HCT116 (cell line): ENCODE results near the gene CTRL. TPM values are rescaled to one million over a fixed set of nuclear protein-coding genes. Genes with fewer than 3 reads are reported as not detected.

Experiments used
- ATAC-seq: fragments of 200-7000 bp; cut with Tn5 transposase; 2 replicates; pipeline ENCODE4 v1.9.1; 2020; ENCODE audit warnings: mild to moderate bottlenecking, moderate library complexity
- BruUV-seq: library from RNA; stranded (reverse); fragments of 400-500 nt; replicated peaks from 2 replicates; lab custom pipeline; 2021; lab: Mats Ljungman, UMichigan
- CTCF ChIA-PET: fragments of 300-600 bp; sonication (Branson Sonifier 250); formaldehyde crosslinking; loops from one replicate; lab custom pipeline; 2021; ENCODE audit warnings: antibody characterized with exemption; lab: Charles Lee
- POLR2A ChIA-PET: fragments of 300-600, 350-600 bp; sonication (Branson Sonifier 250); formaldehyde crosslinking; loops from one replicate; lab custom pipeline; 2021; ENCODE audit warnings: antibody characterized with exemption; lab: Charles Lee
- RAD21 ChIA-PET, 2 experiments: fragments of 300-600 bp; sonication (Branson Sonifier 250); formaldehyde crosslinking; loops; one replicate each; lab custom pipeline; 2023; ENCODE audit warnings: low total read pairs in 2 of 2; ENCODE audit not compliant: uncharacterized antibody in 2 of 2, unreplicated experiment in 2 of 2, low non-redundant PET in 1 of 2; lab: Charles Lee
- DNase-seq: peaks from one replicate; pipeline ENCODE4 v3.0.0-alpha.2; 2010; ENCODE audit warnings: low read depth, low spot score
- H2AFZ ChIP-seq: fragments of 200-600 bp; shearing (Covaris generic), sonication (generic); 2 replicates; pipeline ENCODE4 v1.6.1; 2017; ENCODE audit warnings: low read depth, mixed run types, mixed read lengths, antibody characterized with exemption, low read length; ENCODE audit not compliant: poor library complexity, severe bottlenecking
- H3K27ac ChIP-seq: 2 replicates; pipeline ENCODE4 v1.5.1; 2012; ENCODE audit warnings: low read depth, low read length
- H3K27me3 ChIP-seq: fragments of 200-600 bp; sonication (generic); 2 replicates; pipeline ENCODE4 v1.6.1; 2016; ENCODE audit warnings: mixed run types, low read length, mixed read lengths; ENCODE audit not compliant: insufficient read depth
- H3K36me3 ChIP-seq, 2 experiments: fragments of 200-500 bp in 1 of 2; fragments of 200-600 bp in 1 of 2; sonication (Bioruptor generic) in 1 of 2; sonication (generic) in 1 of 2; 2 replicates each; pipeline versions ENCODE4 v1.5.1 to v1.6.1; 2014 to 2016; ENCODE audit warnings: low read length in 2 of 2, inconsistent platforms in 1 of 2, mixed read lengths in 1 of 2, mixed run types in 1 of 2; ENCODE audit not compliant: insufficient read depth in 2 of 2, control insufficient read depth in 1 of 2
- H3K4me1 ChIP-seq, 2 experiments: fragments of 200-600 bp in 1 of 2; sonication (generic) in 1 of 2; 2 replicates each; pipeline versions ENCODE4 v1.5.1 to v1.6.1; 2012 to 2017; ENCODE audit warnings: low read length in 2 of 2, inconsistent platforms in 1 of 2, mild to moderate bottlenecking in 1 of 2, mixed read lengths in 1 of 2, mixed run types in 1 of 2, moderate library complexity in 1 of 2; ENCODE audit not compliant: insufficient read depth in 2 of 2, control insufficient read depth in 1 of 2
- H3K4me2 ChIP-seq: fragments of 200-600 bp; sonication (generic); 2 replicates; pipeline ENCODE4 v1.6.1; 2017; ENCODE audit warnings: mixed run types, low read length, mixed read lengths
- H3K4me3 ChIP-seq, 2 experiments: fragments of 200-600 bp in 1 of 2; sonication (generic) in 1 of 2; replicated peaks in 1 of 2; 2 replicates each; pipeline ENCODE4 v1.5.1; 2011 to 2016; ENCODE audit warnings: low read length in 2 of 2, control low read depth in 1 of 2, low read depth in 1 of 2, mild to moderate bottlenecking in 1 of 2, mixed read lengths in 1 of 2, mixed run types in 1 of 2
- H3K79me2 ChIP-seq: fragments of 200-600 bp; sonication (generic); 2 replicates; pipeline ENCODE4 v1.6.1; 2017; ENCODE audit warnings: mild to moderate bottlenecking, mixed run types, low read length, moderate library complexity, mixed read lengths; ENCODE audit not compliant: insufficient read depth
- H3K9ac ChIP-seq: fragments of 200-600 bp; sonication (generic); 2 replicates; pipeline ENCODE4 v1.6.1; 2016; ENCODE audit warnings: low read length, mixed read lengths
- H3K9me2 ChIP-seq: fragments of 200-600 bp; sonication (generic), shearing (Covaris generic); 2 replicates; pipeline ENCODE4 v1.6.1; 2017; ENCODE audit warnings: mixed run types, mild to moderate bottlenecking, moderate library complexity; ENCODE audit not compliant: insufficient read depth
- H3K9me3 ChIP-seq, 2 experiments: fragments of 200-500 bp in 1 of 2; fragments of 200-600 bp in 1 of 2; sonication (Bioruptor generic) in 1 of 2; sonication (generic) in 1 of 2; 2 replicates each; pipeline ENCODE4 v1.6.1; 2014 to 2017; ENCODE audit warnings: low read length in 2 of 2, mixed read lengths in 2 of 2, inconsistent platforms in 1 of 2, low read depth in 1 of 2, mild to moderate bottlenecking in 1 of 2, mixed run types in 1 of 2, moderate library complexity in 1 of 2; ENCODE audit not compliant: control insufficient read depth in 1 of 2, insufficient read depth in 1 of 2
- H4K20me1 ChIP-seq: fragments of 200-600 bp; sonication (generic), shearing (Covaris generic); 2 replicates; pipeline ENCODE4 v1.6.1; 2017; ENCODE audit warnings: mixed run types, mild to moderate bottlenecking, moderate library complexity; ENCODE audit not compliant: insufficient read depth
- CBX3 ChIP-seq: IDR thresholded peaks from 2 replicates; pipeline ENCODE4 v1.6.1; 2012; ENCODE audit warnings: low read depth
- CEBPB ChIP-seq: IDR thresholded peaks from 2 replicates; pipeline ENCODE4 v1.6.1; 2012; ENCODE audit warnings: low read depth
- EGR1 ChIP-seq: IDR thresholded peaks from 2 replicates; pipeline ENCODE4 v1.6.1; 2012; ENCODE audit warnings: low read depth
- ELF1 ChIP-seq: IDR thresholded peaks from 2 replicates; pipeline ENCODE4 v1.6.1; 2012; ENCODE audit warnings: low read depth, borderline replicate concordance
- EZH2 ChIP-seq: fragments of 200-600 bp; sonication (generic); IDR thresholded peaks from 2 replicates; pipeline ENCODE4 v1.6.1; 2017; ENCODE audit warnings: antibody characterized with exemption, mixed run types
- EZH2phosphoT487 ChIP-seq: fragments of 200-600 bp; IDR thresholded peaks from 2 replicates; pipeline ENCODE4 v1.6.1; 2018; ENCODE audit warnings: antibody characterized with exemption, borderline replicate concordance
- JUND ChIP-seq: IDR thresholded peaks from 2 replicates; pipeline ENCODE4 v1.6.1; 2012
- POLR2A ChIP-seq: IDR thresholded peaks from 2 replicates; pipeline ENCODE4 v1.7.0; 2011; ENCODE audit warnings: borderline replicate concordance; ENCODE audit not compliant: insufficient read depth, insufficient read length; ENCODE audit errors: extremely low read depth
- RAD21 ChIP-seq: IDR thresholded peaks from 2 replicates; pipeline ENCODE4 v1.6.1; 2012; ENCODE audit warnings: low read depth, mild to moderate bottlenecking
- SIN3A ChIP-seq: IDR thresholded peaks from 2 replicates; pipeline ENCODE4 v1.6.1; 2012; ENCODE audit warnings: low read depth
- SP1 ChIP-seq: IDR thresholded peaks from 2 replicates; pipeline ENCODE4 v1.6.1; 2012; ENCODE audit warnings: low read depth
- TCF7L2 ChIP-seq: IDR thresholded peaks from 2 replicates; pipeline ENCODE4 v1.7.0; 2011; ENCODE audit warnings: borderline replicate concordance, inconsistent platforms; ENCODE audit not compliant: insufficient read depth, insufficient read length; ENCODE audit errors: extremely low read depth
- ZFX ChIP-seq: fragments of 450-650 bp; IDR thresholded peaks from 2 replicates; pipeline ENCODE4 v1.6.1; 2017
- intact Hi-C: fragments of 100-400 bp; cut with micrococcal nuclease; formaldehyde crosslinking; loops from 2 replicates; pipeline ENCODE4 v1.10.0; 2022
- total RNA-seq: library from RNA; stranded (reverse); gene quantifications from one replicate; pipeline ENCODE4 v1.2.1, GENCODE V29; 2021; ENCODE audit not compliant: unreplicated experiment
- TF ChIP-seq, protein P1 (sequence below): IDR thresholded peaks from 2 replicates; pipeline ENCODE4 v1.6.1; 2012; ENCODE audit warnings: low read depth
- TF ChIP-seq, protein P2 (sequence below): IDR thresholded peaks from 2 replicates; pipeline ENCODE4 v1.6.1; 2011; ENCODE audit warnings: mild to moderate bottlenecking, low read length, moderate library complexity; ENCODE audit not compliant: insufficient replicate concordance; ENCODE audit errors: extremely low read depth
- TF ChIP-seq, protein P3 (sequence below), 3 experiments: fragments of 200-600 bp in 1 of 3; sonication (generic) in 1 of 3; IDR thresholded peaks in 2 of 3; conservative IDR thresholded peaks in 1 of 3; 2 replicates each; pipeline ENCODE4 v1.5.1; 2012 to 2017; ENCODE audit warnings: low read depth in 2 of 3, low read length in 2 of 3, antibody characterized with exemption in 1 of 3, borderline replicate concordance in 1 of 3, control low read depth in 1 of 3, mild to moderate bottlenecking in 1 of 3, mixed read lengths in 1 of 3, mixed run types in 1 of 3, moderate library complexity in 1 of 3; ENCODE audit not compliant: insufficient read depth in 1 of 3
- TF ChIP-seq, protein P4 (sequence below): IDR thresholded peaks from 2 replicates; pipeline ENCODE4 v1.6.1; 2012
- TF ChIP-seq, protein P5 (sequence below): IDR thresholded peaks from 2 replicates; pipeline ENCODE4 v1.6.1; 2012

The CTRL gene
- total RNA-seq, 1 experiment from 2014 or later: 3.4 TPM

DNA sequence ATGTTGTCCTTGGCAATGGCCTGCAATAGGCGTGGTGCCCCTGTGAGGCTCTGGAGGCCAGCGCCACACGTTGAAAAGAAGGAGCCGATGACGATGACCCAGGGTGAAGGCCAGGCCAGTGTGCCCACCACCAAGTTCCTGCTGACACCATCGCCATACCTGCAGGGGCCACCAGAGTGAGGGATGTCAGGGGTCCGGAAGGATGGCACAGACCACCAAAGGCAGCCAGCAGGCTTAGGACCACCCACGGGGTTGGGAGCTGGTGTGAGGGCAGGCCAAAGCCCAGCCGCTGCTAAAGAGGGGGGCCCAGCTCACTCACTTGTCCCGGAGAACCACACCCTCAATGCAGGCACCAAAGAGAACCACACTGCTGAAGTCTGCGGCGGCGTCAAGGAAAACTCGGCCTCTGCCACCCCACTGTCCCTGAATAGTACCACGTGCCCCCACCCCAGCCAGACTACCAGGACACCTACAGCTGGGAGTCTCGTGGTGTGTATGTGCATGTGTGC is 18.7 kb upstream of the CTRL start:
- Histone ChIP-seq H3K9ac (no peak overlapping the region), H3K27ac (no peak overlapping the region), H3K79me2 (no peaks in the 10 kb centered on the region), H3K9me3 (no peaks in the 10 kb centered on the region), H3K36me3 (peaks cover 7 to 14% of the 10 kb centered on the region in 2 experiments; a peak in 3 of 4 replicates), H3K9me2 (no peaks in the 10 kb centered on the region), H3K4me2 (no peak overlapping the region), H3K4me1 (no peaks in the 10 kb centered on the region), H4K20me1 (no peaks in the 10 kb centered on the region), H3K27me3 (no peaks in the 10 kb centered on the region), H3K4me3 (no peak overlapping the region), H2AFZ (no peak overlapping the region)
- DNase-seq: no peak
- intact Hi-C loops: no loop called here
- ATAC-seq: no peak
- BruUV-seq: no TSS peak
- ChIA-PET POLR2A (no interaction called here), CTCF (no interaction called here), RAD21 (no interaction called here)
- TF ChIP-seq TCF7L2: no peak
- no peak for TF ChIP-seq SP1
- TF ChIP-seq, protein P1, sequence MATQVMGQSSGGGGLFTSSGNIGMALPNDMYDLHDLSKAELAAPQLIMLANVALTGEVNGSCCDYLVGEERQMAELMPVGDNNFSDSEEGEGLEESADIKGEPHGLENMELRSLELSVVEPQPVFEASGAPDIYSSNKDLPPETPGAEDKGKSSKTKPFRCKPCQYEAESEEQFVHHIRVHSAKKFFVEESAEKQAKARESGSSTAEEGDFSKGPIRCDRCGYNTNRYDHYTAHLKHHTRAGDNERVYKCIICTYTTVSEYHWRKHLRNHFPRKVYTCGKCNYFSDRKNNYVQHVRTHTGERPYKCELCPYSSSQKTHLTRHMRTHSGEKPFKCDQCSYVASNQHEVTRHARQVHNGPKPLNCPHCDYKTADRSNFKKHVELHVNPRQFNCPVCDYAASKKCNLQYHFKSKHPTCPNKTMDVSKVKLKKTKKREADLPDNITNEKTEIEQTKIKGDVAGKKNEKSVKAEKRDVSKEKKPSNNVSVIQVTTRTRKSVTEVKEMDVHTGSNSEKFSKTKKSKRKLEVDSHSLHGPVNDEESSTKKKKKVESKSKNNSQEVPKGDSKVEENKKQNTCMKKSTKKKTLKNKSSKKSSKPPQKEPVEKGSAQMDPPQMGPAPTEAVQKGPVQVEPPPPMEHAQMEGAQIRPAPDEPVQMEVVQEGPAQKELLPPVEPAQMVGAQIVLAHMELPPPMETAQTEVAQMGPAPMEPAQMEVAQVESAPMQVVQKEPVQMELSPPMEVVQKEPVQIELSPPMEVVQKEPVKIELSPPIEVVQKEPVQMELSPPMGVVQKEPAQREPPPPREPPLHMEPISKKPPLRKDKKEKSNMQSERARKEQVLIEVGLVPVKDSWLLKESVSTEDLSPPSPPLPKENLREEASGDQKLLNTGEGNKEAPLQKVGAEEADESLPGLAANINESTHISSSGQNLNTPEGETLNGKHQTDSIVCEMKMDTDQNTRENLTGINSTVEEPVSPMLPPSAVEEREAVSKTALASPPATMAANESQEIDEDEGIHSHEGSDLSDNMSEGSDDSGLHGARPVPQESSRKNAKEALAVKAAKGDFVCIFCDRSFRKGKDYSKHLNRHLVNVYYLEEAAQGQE: no peak
- TF ChIP-seq ZFX: no peak
- no peak for TF ChIP-seq SIN3A
- TF ChIP-seq, protein P2, sequence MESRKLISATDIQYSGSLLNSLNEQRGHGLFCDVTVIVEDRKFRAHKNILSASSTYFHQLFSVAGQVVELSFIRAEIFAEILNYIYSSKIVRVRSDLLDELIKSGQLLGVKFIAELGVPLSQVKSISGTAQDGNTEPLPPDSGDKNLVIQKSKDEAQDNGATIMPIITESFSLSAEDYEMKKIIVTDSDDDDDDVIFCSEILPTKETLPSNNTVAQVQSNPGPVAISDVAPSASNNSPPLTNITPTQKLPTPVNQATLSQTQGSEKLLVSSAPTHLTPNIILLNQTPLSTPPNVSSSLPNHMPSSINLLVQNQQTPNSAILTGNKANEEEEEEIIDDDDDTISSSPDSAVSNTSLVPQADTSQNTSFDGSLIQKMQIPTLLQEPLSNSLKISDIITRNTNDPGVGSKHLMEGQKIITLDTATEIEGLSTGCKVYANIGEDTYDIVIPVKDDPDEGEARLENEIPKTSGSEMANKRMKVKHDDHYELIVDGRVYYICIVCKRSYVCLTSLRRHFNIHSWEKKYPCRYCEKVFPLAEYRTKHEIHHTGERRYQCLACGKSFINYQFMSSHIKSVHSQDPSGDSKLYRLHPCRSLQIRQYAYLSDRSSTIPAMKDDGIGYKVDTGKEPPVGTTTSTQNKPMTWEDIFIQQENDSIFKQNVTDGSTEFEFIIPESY: no peak
- TF ChIP-seq ELF1: no peak
- TF ChIP-seq EZH2phosphoT487: no peak
- no peak for TF ChIP-seq CEBPB
- TF ChIP-seq EGR1: no peak
- TF ChIP-seq EZH2: no peak
- no peak for TF ChIP-seq RAD21
- TF ChIP-seq JUND: no peak
- no peak for TF ChIP-seq CBX3
- TF ChIP-seq, protein P3, sequence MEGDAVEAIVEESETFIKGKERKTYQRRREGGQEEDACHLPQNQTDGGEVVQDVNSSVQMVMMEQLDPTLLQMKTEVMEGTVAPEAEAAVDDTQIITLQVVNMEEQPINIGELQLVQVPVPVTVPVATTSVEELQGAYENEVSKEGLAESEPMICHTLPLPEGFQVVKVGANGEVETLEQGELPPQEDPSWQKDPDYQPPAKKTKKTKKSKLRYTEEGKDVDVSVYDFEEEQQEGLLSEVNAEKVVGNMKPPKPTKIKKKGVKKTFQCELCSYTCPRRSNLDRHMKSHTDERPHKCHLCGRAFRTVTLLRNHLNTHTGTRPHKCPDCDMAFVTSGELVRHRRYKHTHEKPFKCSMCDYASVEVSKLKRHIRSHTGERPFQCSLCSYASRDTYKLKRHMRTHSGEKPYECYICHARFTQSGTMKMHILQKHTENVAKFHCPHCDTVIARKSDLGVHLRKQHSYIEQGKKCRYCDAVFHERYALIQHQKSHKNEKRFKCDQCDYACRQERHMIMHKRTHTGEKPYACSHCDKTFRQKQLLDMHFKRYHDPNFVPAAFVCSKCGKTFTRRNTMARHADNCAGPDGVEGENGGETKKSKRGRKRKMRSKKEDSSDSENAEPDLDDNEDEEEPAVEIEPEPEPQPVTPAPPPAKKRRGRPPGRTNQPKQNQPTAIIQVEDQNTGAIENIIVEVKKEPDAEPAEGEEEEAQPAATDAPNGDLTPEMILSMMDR (IDR thresholded peaks at IDR 0.05 in 2 of 3, conservative IDR thresholded peaks at IDR 0.05 in 1 of 3; ENCODE audit: borderline replicate concordance in 1 of 3, insufficient read depth in 1 of 3, low read depth in 2 of 3, low read length in 2 of 3): no peak
- TF ChIP-seq, protein P4, sequence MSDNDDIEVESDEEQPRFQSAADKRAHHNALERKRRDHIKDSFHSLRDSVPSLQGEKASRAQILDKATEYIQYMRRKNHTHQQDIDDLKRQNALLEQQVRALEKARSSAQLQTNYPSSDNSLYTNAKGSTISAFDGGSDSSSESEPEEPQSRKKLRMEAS: no peak
- TF ChIP-seq, protein P5, sequence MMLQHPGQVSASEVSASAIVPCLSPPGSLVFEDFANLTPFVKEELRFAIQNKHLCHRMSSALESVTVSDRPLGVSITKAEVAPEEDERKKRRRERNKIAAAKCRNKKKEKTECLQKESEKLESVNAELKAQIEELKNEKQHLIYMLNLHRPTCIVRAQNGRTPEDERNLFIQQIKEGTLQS: no peak
- TF ChIP-seq POLR2A: no peak
